Fibroblast of skin of right biceps (primary cell): Measurements from ENCODE around the gene PYGL.
"Not testable (repeated sequence)": the region's sequence is repeated elsewhere in the genome, so short reads cannot be mapped to it uniquely, and the experiment has no call there.

Experiments
- DNase-seq: peaks from one replicate; pipeline ENCODE4 v3.0.0-alpha.2; 2013

PYGL gene

GRCh38 chr14:50924843-50925242, 19.4 kb downstream of the PYGL start:
- DNase-seq, result no peak

GRCh38 chr14:50924236-50924635, 20.0 kb downstream of the PYGL start:
- DNase-seq, result no peak

GRCh38 chr14:50922803-50923202, 21.5 kb downstream of the PYGL start:
- DNase-seq, result no peak

DNA sequence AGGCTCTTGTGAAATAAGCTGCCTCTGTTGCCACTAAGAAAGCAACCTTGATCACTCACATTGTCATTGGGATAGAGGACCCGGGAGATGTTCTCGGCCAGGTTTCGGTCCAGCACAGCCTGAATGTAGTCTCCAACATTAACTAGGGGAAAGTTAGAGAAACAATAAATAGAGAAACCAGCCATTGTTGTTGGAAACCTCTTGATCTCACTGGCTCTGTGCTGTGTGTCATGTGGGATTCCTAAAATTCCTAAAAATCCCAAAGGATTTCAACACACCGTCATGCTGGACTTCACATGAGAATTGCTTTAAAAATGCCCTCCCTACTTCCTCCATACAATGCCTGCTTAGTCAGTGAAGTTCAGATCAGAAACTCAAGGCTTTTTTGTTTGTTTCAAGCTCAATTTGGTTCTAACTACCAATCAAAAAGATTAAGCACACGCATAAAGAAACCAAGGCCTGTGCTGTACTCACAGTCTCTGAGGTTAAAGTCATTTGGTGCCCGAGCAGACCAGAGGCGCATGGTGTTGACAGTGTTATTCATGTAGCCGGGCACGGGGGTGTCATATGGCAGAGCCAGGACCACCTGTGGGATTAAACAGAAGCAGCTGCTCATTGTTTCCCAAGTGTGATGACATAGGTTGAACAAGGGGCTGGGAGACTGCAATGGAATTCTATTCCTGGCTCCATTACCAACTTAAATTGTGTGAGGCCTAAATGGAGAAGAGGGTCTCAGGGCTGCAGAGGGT, 23.6 kb downstream of the PYGL start:
- peak; percentile 93 for DNase-seq

GRCh38 chr14:50919524-50919923, 24.8 kb downstream of the PYGL start:
- peak; percentile 30 for DNase-seq

- DNase-seq, result no peak
These were observed 26.8 kb downstream of the PYGL start for GRCh38 chr14:50917449-50917848.

DNA sequence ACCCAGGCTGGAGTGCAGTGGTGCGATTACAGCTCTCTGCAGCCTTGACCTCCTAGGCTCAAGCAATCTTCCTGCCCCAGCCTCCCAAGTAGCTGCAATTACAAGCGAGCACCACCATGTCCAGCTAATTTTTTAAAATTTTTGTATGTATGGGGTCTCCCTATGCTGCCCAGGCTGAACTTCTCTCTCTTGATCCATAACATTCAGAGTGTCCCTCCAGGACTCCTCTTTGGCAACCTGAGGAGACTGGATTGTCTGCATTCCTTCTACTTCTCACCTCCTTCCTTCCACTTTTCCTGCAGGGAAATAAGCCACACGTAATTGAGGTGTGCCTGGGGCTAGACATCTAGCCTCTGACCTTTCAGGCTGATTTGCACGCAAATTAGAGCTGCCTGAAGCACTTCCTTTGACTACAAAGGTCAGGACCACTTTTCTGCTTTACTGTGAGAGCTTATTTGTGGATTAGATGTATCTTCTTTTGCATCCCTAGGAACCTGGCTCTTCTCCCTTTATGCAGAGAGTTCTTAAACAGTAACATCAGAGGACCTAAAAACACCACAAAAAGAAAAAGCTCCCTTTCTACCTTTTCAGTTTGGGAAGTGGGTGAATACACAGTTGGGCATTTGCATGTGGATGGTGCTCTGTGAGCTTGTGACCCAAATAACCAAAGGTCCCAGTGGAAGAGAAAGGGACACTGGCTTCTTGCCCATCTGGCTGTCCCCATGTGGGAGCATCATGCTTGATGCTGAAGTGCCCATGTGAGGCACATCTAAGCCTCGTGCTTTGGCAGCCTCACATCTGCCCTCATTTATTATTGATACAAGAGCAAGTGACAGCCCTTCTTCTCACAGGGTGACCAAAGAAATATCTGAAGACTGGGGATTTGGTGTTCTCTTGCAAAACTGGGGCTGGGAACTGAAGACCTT, 33.5 kb downstream of the PYGL start:
- DNase-seq, result no peak

- DNase-seq, result no peak
These were observed 37.8 kb downstream of the PYGL start for GRCh38 chr14:50906326-50907065.

DNA sequence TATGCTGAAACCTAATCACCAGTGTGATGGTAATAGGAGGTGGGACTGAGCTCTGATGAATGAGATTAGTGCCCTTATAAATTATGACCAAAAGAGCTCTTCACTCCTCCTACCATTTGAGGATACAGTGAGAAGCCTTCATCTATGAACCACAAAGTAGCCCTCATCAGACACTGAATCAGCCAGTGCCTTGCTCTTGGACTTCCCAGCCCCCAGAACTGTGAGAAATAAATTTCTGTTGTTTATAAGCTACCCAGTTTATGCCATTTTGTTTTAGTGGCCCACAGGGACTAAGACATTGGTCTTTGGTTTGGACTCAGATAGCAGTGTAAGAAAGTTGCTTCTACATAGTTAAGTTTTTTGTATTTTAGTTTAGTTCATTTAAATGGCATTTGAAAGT, 39.6 kb downstream of the PYGL start:
- DNase-seq, result no peak

GRCh38 chr14:50901361-50901760, 42.9 kb downstream of the PYGL start:
- DNase-seq, result no peak

- DNase-seq, result no peak
These were observed 46.6 kb downstream of the PYGL start for GRCh38 chr14:50897658-50898175.

- DNase-seq, result not testable (repeated sequence)
These were observed 47.3 kb downstream of the PYGL start for GRCh38 chr14:50897005-50897404.

DNA sequence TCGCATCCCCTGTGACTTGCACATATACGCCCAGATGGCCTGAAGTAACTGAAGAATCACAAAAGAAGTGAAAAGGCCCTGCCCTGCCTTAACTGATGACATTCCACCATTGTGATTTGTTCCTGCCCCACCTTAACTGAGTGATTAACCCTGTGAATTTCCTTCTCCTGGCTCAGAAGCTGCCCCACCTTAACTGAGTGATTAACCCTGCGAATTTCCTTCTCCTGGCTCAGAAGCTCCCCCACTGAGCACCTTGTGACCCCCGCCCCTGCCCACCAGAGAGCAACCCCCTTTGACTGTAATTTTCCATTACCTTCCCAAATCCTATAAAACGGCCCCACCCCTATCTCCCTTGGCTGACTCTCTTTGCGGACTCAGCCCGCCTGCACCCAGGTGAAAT, 47.9 kb downstream of the PYGL start:
- DNase-seq, result not testable (repeated sequence)

GRCh38 chr14:50892255-50892654, 52.0 kb downstream of the PYGL start:
- DNase-seq, result no peak

DNA sequence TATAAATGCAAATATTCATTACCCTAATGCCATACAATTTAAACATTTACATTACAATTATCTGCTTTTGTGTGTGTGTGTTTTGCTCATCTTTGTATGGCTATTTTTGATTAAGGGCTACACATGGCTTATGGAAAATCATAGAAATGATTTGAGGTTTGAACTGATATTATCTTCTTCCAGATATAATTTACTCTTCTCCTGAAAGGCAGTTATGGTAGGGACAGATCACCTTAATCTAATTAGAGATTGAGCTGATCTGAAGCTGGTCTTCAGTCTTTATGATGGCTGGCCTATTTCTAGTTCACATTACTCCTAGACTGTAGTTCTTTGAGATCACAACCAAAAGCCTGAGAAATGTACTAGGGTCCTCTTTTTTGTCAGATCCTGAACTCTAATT, 56.8 kb downstream of the PYGL start:
- DNase-seq, result no peak

GRCh38 chr14:50883827-50884197, 60.5 kb downstream of the PYGL start:
- no peak for DNase-seq

DNA sequence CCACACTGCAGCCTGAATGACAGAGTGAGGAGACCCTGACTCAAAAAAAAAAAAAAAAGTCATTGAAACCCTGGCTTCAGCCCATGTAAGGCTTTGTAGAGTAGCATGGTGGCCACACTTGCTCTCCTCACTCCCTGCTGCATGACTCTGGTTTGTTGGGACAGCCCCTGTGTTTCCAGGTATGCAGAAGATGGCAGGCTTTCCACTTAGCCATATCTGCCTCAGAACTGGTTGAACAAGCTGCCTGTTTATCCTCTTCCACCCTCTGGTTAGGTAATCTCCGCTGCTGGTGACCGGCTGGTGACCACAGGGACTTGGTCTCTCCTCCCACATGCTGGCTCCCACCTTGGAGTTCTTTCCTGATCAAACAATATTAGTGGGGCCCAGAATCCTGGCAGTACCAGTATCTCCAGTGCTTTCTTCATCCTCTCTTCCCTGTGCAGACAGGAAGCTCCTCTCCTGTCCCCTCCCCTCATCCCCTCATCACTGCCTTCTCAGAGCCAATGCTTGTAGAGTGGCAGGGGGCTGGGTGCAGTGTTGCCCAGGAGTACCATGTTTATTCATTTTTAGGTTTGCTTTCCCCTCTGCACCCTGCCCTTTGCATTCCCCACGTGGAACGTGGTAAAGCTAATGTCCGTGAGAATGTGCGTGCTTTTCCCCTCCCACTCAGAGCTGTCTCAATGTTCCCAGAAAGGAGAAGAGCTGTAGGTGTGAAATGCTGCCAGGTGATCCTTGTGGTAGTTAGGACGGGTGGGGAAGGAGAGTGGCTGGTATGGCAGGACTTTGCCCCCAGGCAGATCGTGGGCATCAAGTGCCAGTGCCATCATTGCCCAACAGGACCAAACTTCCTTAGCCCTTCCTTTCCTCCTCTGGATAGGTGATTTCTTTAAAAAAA, 61.1 kb downstream of the PYGL start:
- DNase-seq, result no peak

- peak; percentile 19 for DNase-seq
These were observed 68.8 kb downstream of the PYGL start for GRCh38 chr14:50875359-50876070.

- no peak for DNase-seq
These were observed 69.5 kb downstream of the PYGL start for GRCh38 chr14:50874757-50875156.

DNA sequence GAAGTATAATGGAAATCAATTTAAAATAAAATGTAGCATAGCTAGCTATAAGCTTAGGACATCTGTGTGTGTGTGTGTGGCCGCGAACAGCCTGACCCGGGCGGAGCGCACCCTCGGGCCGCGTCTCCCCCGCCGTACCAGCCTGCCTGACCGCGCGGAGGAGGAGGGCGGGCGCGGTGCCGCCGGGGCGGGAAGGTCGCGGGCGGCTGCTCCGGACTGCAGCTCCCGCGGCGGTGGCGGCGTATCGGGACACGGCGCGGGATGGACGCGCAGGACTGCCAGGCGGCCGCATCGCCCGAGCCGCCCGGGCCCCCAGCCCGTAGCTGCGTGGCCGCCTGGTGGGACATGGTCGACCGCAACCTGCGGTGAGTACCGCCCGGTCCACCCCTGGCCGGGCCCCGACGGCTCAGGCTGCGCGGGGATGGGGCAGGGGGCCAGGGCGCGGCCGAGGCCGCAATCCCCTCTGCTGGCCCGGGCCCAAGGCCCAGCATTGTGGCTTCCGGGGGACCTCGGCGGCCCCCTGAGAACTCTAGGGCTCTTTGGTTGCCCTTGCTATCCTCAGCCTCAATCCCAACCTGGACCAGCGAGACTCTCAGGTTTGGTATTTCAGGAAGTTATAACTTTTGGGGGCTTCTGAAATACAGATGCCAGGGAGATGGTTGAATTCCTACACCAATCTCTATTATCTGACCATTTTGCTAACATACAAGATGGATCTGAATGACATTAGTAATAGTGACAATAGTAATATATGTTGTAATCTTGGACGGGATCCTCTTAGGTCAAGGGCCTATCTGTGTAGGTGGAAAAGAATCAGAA, 72.2 kb downstream of the PYGL start, which contains the start of gene ABHD12B:
ABHD12B (plus strand) TSS at position 140 of the 819 bp plus-strand sequence; CDS start at position 262, 122 bp downstream.
- DNase-seq, result no peak
